GM12891 (cell line): ENCODE measurements around the gene INSIG2.

ENCODE experiments used
- POLR2A ChIP-seq: IDR thresholded peaks from 2 replicates; pipeline ENCODE4 v1.6.1; 2011; ENCODE audit warnings: low read depth, low read length, control low read depth
- POLR2AphosphoS5 ChIP-seq: IDR thresholded peaks from 2 replicates; pipeline ENCODE4 v1.6.1; 2011; ENCODE audit warnings: low read depth, low read length, control low read depth
- SPI1 ChIP-seq: IDR thresholded peaks from 2 replicates; pipeline ENCODE4 v1.6.1; 2011; ENCODE audit warnings: low read depth, low read length, control low read depth
- TAF1 ChIP-seq: IDR thresholded peaks from 2 replicates; pipeline ENCODE4 v1.6.1; 2011; ENCODE audit warnings: low read depth, low read length, control low read depth

DNA sequence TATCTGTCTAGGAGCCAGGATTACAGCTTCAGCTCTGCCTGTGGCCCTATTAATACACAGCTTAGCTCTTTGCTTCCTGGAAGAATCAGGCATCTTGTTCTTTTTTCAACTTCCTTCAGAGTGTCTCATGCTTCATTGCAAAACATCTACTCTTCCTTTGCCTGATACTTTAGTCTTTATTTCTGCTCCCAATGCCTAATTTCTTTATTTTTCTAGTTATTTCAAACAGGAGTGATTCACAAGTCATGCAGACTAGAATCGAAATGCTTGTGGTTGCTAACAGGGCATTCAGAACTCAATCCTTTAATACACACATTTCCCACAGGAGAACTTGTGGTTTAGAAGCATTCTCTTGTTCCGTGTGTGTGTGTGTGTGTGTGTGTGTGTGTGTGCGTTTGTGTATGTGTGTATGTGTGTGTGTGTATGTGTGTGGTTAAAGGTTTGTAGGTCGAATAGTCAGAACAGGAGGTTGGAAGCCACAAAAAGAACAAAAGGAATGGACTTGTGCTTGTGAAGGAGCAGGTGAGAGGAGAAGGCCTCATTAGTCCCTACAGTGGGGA, 28.3 kb upstream of the INSIG2 start:
- TF ChIP-seq POLR2A (no peak), TAF1 (no peak), POLR2AphosphoS5 (no peak), SPI1 (no peak)
